Neural cell (in vitro differentiated cells): ENCODE results near the gene AADACL2. TPM values are rescaled to one million over a fixed set of nuclear protein-coding genes. Genes with fewer than 3 reads are reported as not detected.

Experiments
- H2AFZ ChIP-seq: fragments of 200-600, 300-800 bp; sonication (generic), shearing (Covaris generic); 2 replicates; pipeline ENCODE4 v1.6.0; 2014; ENCODE audit warnings: low read depth, mild to moderate bottlenecking, antibody characterized with exemption, low read length, moderate library complexity
- H3F3A ChIP-seq: fragments of 200-600 bp; shearing (Covaris generic); 2 replicates; pipeline ENCODE4 v1.6.1; 2016; ENCODE audit warnings: mild to moderate bottlenecking, moderate library complexity, mixed read lengths, antibody characterized with exemption, low read length; ENCODE audit not compliant: insufficient read depth, poor library complexity, severe bottlenecking
- H3K27ac ChIP-seq: fragments of 200-600, 300-800 bp; sonication (generic), shearing (Covaris generic); 2 replicates; pipeline ENCODE4 v1.5.1; 2014; ENCODE audit warnings: mild to moderate bottlenecking, low read length, moderate library complexity
- H3K27me3 ChIP-seq: fragments of 300-800, 200-600 bp; sonication (generic), shearing (Covaris generic); 2 replicates; pipeline ENCODE4 v1.6.0; 2014; ENCODE audit warnings: mild to moderate bottlenecking, low read depth, low read length, moderate library complexity; ENCODE audit not compliant: insufficient read depth
- H3K36me3 ChIP-seq: fragments of 300-800, 200-600 bp; sonication (generic), shearing (Covaris generic); 2 replicates; pipeline ENCODE4 v1.5.1; 2014; ENCODE audit warnings: mild to moderate bottlenecking, antibody characterized with exemption, low read length, moderate library complexity; ENCODE audit not compliant: insufficient read depth
- H3K4me2 ChIP-seq: fragments of 300-800, 200-600 bp; sonication (generic), shearing (Covaris generic); 2 replicates; pipeline ENCODE4 v1.6.0; 2014; ENCODE audit warnings: mild to moderate bottlenecking, low read length
- H3K4me3 ChIP-seq: fragments of 300-800, 200-600 bp; sonication (generic), shearing (Covaris generic); 2 replicates; pipeline ENCODE4 v1.5.1; 2014; ENCODE audit warnings: mild to moderate bottlenecking, low read length, moderate library complexity
- H3K79me2 ChIP-seq: fragments of 200-600 bp; shearing (Covaris generic); replicated peaks from 2 replicates; pipeline ENCODE4 v1.6.0; 2014; ENCODE audit warnings: mild to moderate bottlenecking, low read length, moderate library complexity; ENCODE audit not compliant: insufficient read depth
- H3K9ac ChIP-seq: fragments of 300-800, 200-600 bp; sonication (generic), shearing (Covaris generic); 2 replicates; pipeline ENCODE4 v1.6.1; 2016; ENCODE audit warnings: mild to moderate bottlenecking, low read length, mixed read lengths
- H3K9me2 ChIP-seq: fragments of 200-600 bp; shearing (Covaris generic); 2 replicates; pipeline ENCODE4 v1.6.1; 2016; ENCODE audit warnings: mild to moderate bottlenecking, low read length, mixed read lengths; ENCODE audit not compliant: insufficient read depth
- H3K9me3 ChIP-seq: fragments of 200-600, 300-800 bp; sonication (generic), shearing (Covaris generic); 2 replicates; pipeline ENCODE4 v1.6.1; 2016; ENCODE audit warnings: mild to moderate bottlenecking, mixed run types, low read length, moderate library complexity, mixed read lengths
- H4K20me1 ChIP-seq: fragments of 200-600 bp; shearing (Covaris generic); 2 replicates; pipeline ENCODE4 v1.6.1; 2016; ENCODE audit warnings: mild to moderate bottlenecking, mixed run types; ENCODE audit not compliant: insufficient read depth
- CTCF ChIP-seq: fragments of 450-650 bp; IDR thresholded peaks from 2 replicates; pipeline ENCODE4 v1.5.1; 2014; ENCODE audit warnings: antibody characterized with exemption, mild to moderate bottlenecking, moderate library complexity; ENCODE audit not compliant: poor library complexity, severe bottlenecking
- EP300 ChIP-seq: fragments of 450-650 bp; conservative IDR thresholded peaks from 2 replicates; pipeline ENCODE4 v1.6.1; 2014; ENCODE audit warnings: antibody characterized with exemption, mild to moderate bottlenecking, moderate library complexity; ENCODE audit not compliant: poor library complexity, severe bottlenecking
- EZH2 ChIP-seq: fragments of 200-600, 300-800 bp; shearing (Covaris generic), sonication (generic); IDR thresholded peaks from 2 replicates; pipeline ENCODE4 v1.6.1; 2014; ENCODE audit warnings: antibody characterized with exemption, low read length, borderline replicate concordance, mild to moderate bottlenecking; ENCODE audit not compliant: insufficient read depth, poor library complexity, severe bottlenecking
- MXI1 ChIP-seq: fragments of 450-650 bp; conservative IDR thresholded peaks from 2 replicates; pipeline ENCODE4 v1.6.1; 2014; ENCODE audit warnings: antibody characterized with exemption, mild to moderate bottlenecking; ENCODE audit not compliant: poor library complexity, severe bottlenecking
- POLR2AphosphoS5 ChIP-seq: IDR thresholded peaks from 2 replicates; pipeline ENCODE4 v1.6.1; 2012
- RAD21 ChIP-seq: fragments of 450-650 bp; conservative IDR thresholded peaks from 2 replicates; pipeline ENCODE4 v1.6.1; 2014; ENCODE audit warnings: antibody characterized with exemption, mild to moderate bottlenecking, moderate library complexity
- SMC3 ChIP-seq: fragments of 450-650 bp; conservative IDR thresholded peaks from 2 replicates; pipeline ENCODE4 v1.6.1; 2014; ENCODE audit warnings: antibody characterized with exemption, mild to moderate bottlenecking, moderate library complexity; ENCODE audit not compliant: poor library complexity
- TAF1 ChIP-seq: IDR thresholded peaks from 2 replicates; pipeline ENCODE4 v1.6.1; 2012; ENCODE audit warnings: low read depth
- polyA plus RNA-seq: library from polyadenylated mRNA; depleted of rRNA; stranded (reverse); fragments of >200 nt; gene quantifications from 2 replicates; pipeline ENCODE4 v1.2.3, GENCODE V29; 2014
- TF ChIP-seq, protein P1 (sequence below): IDR thresholded peaks from 2 replicates; pipeline ENCODE4 v1.6.1; 2012; ENCODE audit warnings: borderline replicate concordance

Gene AADACL2
- polyA plus RNA-seq, 1 donor from 2014 or later: not detected

DNA sequence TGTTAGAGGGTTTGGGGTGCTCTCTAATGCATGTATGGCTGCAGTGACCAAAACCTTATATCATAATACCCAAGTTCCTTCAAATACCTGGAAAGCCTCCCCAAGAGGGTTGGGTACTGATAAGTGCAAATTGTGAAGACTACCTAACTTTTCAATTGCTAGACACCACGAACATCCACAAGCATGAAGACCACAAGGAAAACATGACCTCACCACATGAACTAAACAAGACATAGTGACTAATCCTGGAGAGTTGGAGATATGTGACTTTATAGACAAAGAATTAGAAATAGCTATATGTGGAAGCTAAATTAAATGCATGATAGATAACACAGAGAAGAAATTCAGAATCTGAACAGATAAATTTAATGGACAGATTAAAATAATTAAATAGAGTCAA lies 23.9 kb upstream of the AADACL2 start (continued):
- no peak for TF ChIP-seq SMC3
- no peak for TF ChIP-seq EZH2

- H3F3A ChIP-seq: no peaks in the 10 kb centered on the region
- no peaks in the 10 kb centered on the region for H3K79me2 ChIP-seq
- H3K27me3 ChIP-seq: no peaks in the 10 kb centered on the region
- H3K9me3 ChIP-seq: no peaks in the 10 kb centered on the region
- H4K20me1 ChIP-seq: no peaks in the 10 kb centered on the region
- H3K4me2 ChIP-seq: no peak overlapping the region
- TF ChIP-seq RAD21 (no peak), CTCF (no peak), EP300 (no peak), POLR2AphosphoS5 (no peak), SMC3 (no peak), MXI1 (no peak), EZH2 (no peak), TAF1 (no peak)
- TF ChIP-seq, protein P1, sequence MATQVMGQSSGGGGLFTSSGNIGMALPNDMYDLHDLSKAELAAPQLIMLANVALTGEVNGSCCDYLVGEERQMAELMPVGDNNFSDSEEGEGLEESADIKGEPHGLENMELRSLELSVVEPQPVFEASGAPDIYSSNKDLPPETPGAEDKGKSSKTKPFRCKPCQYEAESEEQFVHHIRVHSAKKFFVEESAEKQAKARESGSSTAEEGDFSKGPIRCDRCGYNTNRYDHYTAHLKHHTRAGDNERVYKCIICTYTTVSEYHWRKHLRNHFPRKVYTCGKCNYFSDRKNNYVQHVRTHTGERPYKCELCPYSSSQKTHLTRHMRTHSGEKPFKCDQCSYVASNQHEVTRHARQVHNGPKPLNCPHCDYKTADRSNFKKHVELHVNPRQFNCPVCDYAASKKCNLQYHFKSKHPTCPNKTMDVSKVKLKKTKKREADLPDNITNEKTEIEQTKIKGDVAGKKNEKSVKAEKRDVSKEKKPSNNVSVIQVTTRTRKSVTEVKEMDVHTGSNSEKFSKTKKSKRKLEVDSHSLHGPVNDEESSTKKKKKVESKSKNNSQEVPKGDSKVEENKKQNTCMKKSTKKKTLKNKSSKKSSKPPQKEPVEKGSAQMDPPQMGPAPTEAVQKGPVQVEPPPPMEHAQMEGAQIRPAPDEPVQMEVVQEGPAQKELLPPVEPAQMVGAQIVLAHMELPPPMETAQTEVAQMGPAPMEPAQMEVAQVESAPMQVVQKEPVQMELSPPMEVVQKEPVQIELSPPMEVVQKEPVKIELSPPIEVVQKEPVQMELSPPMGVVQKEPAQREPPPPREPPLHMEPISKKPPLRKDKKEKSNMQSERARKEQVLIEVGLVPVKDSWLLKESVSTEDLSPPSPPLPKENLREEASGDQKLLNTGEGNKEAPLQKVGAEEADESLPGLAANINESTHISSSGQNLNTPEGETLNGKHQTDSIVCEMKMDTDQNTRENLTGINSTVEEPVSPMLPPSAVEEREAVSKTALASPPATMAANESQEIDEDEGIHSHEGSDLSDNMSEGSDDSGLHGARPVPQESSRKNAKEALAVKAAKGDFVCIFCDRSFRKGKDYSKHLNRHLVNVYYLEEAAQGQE: no peak
- no peak overlapping the region for H3K4me3 ChIP-seq
- H3K9me2 ChIP-seq: no peaks in the 10 kb centered on the region
- no peaks in the 10 kb centered on the region for H3K36me3 ChIP-seq
- H3K27ac ChIP-seq: no peak overlapping the region
- no peak overlapping the region for H3K9ac ChIP-seq
- H2AFZ ChIP-seq: no peak overlapping the region
Observed at GRCh38 chr3:151721294-151721693, 12.4 kb upstream of the AADACL2 start.

DNA sequence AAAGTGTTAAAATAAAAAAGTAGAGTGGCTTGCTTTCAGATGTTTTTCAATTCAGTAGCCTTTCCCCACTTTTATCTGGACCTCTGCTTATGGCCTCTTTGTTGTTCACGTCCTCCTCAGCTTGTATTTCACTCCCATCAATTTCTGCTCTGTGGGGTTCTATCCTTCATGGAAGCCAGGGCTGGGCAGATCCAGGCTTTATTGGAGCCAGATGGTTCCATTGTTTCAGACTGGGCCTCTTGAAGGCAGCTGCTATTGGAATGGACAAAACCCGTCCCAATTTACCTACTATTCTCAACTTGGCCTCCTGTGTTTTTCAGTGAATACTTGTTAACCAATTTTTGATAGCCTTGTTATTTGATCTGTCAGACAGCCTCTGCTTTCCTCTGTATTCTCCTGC lies 10.9 kb upstream of the AADACL2 start:
- Histone ChIP-seq H4K20me1 (no peaks in the 10 kb centered on the region), H3K4me2 (no peak overlapping the region), H3K4me3 (no peak overlapping the region), H3K9me3 (no peaks in the 10 kb centered on the region), H3K36me3 (no peaks in the 10 kb centered on the region), H3K9me2 (no peaks in the 10 kb centered on the region), H2AFZ (no peak overlapping the region), H3K27me3 (no peaks in the 10 kb centered on the region), H3K27ac (no peak overlapping the region), H3K79me2 (no peaks in the 10 kb centered on the region), H3K9ac (no peak overlapping the region), H3F3A (no peaks in the 10 kb centered on the region)
- TF ChIP-seq POLR2AphosphoS5: no peak
- TF ChIP-seq EZH2: no peak
- no peak for TF ChIP-seq RAD21
- TF ChIP-seq SMC3: no peak
- TF ChIP-seq MXI1: no peak
- no peak for TF ChIP-seq CTCF
- TF ChIP-seq TAF1: no peak
- TF ChIP-seq, protein P1: no peak
- no peak for TF ChIP-seq EP300
